ENCODE measurements around the gene PODN.

The PODN gene

GRCh38 chr1:53116933-53117600 lies 55.1 kb downstream of the PODN start:
- DNase-seq, result no peak

GRCh38 chr1:53117836-53118235 lies 55.8 kb downstream of the PODN start:
- DNase-seq, result no peak

- DNase-seq, result no peak
Measured at GRCh38 chr1:53120659-53121058, 58.6 kb downstream of the PODN start.

- peak; percentile 81 for DNase-seq
Measured at GRCh38 chr1:53121319-53122172, 59.5 kb downstream of the PODN start.

- peak; percentile 47 for DNase-seq
Measured at GRCh38 chr1:53122201-53122885, 60.3 kb downstream of the PODN start.

- no peak for DNase-seq
Measured at GRCh38 chr1:53122961-53123413, 61.0 kb downstream of the PODN start.

- DNase-seq, result peak; percentile 40
Measured at GRCh38 chr1:53123453-53124140, 61.6 kb downstream of the PODN start.

GRCh38 chr1:53125122-53125521 lies 63.1 kb downstream of the PODN start:
- no peak for DNase-seq

- no peak for DNase-seq
Measured at GRCh38 chr1:53125623-53126360, 63.8 kb downstream of the PODN start.

- no peak for DNase-seq
Measured at GRCh38 chr1:53126495-53126894, 64.5 kb downstream of the PODN start.

- DNase-seq, result no peak
Measured at GRCh38 chr1:53127546-53127945, 65.5 kb downstream of the PODN start.

GRCh38 chr1:53128401-53128800 lies 66.4 kb downstream of the PODN start:
- no peak for DNase-seq

GRCh38 chr1:53129891-53130597 lies 68.0 kb downstream of the PODN start:
- DNase-seq, result no peak

GRCh38 chr1:53130598-53130877 lies 68.5 kb downstream of the PODN start:
- DNase-seq, result no peak

- DNase-seq, result no peak
Measured at GRCh38 chr1:53130878-53131589, 69.0 kb downstream of the PODN start.

GRCh38 chr1:53131590-53131938 lies 69.6 kb downstream of the PODN start:
- no peak for DNase-seq

GRCh38 chr1:53132176-53132575 lies 70.2 kb downstream of the PODN start:
- DNase-seq, result no peak

GRCh38 chr1:53133261-53134041 lies 71.4 kb downstream of the PODN start:
- no peak for DNase-seq

- DNase-seq, result no peak
Measured at GRCh38 chr1:53134042-53134485, 72.1 kb downstream of the PODN start.

Data from fibroblast of upper back skin (primary cell).